Prostate gland (tissue), 2 donors: ENCODE results near the gene PDZD4.

Experiments used
- POLR2A ChIP-seq: fragments of 450-650 bp; IDR thresholded peaks from one replicate; pipeline ENCODE4 v1.6.1; 2016; ENCODE audit warnings: antibody characterized with exemption, mild to moderate bottlenecking
- POLR2AphosphoS5 ChIP-seq: sonication (generic); formaldehyde crosslinking; IDR thresholded peaks from one replicate; pipeline ENCODE4 v1.6.1; 2017; ENCODE audit warnings: antibody characterized with exemption
- TF ChIP-seq, protein P1 (sequence below), 4 experiments: fragments of 200-600 bp in 2 of 4; fragments of 450-650 bp in 2 of 4; sonication (generic) in 2 of 4; IDR thresholded peaks; 1 replicate in 3 of 4; 2 replicates in 1 of 4; pipeline ENCODE4 v1.5.1; 2016 to 2019; ENCODE audit warnings: antibody characterized with exemption in 4 of 4, mild to moderate bottlenecking in 2 of 4, moderate library complexity in 2 of 4

DNA sequence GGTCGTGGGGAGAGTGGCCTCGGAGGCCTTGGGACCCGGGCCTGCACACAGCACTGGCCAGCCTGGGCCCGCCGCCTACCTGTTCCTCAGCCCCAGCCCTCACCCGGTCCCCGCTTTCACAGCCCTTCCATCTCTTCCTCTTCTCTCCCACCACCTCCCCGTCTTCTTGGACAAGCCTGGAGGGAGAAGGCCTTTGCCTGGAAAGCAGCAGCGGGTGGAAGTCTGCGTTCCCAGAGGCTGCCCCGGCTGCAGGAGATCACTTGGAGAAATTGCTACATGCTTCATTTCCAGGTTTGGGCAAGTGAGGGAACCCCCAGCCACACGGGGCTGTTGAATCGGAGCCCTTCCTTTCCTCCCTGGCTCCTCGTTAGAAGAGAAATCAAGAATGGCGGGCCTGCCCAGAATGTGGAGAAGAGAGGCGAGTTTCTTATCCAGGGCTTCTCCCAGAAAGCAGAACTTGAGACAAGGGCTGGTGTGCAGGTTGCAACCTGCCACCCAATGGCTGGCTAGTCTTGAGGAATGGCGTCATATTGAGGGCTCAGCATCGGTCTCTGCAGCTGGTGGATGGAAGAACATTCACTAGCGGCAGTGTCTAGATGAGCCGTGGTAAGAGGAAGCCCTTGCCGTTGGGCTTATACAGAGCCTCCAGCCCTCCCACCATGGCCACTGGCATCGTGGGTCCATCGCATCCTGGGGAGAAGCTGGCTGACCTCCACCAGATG, 1.2 kb upstream of the PDZD4 start:
- TF ChIP-seq, protein P1, sequence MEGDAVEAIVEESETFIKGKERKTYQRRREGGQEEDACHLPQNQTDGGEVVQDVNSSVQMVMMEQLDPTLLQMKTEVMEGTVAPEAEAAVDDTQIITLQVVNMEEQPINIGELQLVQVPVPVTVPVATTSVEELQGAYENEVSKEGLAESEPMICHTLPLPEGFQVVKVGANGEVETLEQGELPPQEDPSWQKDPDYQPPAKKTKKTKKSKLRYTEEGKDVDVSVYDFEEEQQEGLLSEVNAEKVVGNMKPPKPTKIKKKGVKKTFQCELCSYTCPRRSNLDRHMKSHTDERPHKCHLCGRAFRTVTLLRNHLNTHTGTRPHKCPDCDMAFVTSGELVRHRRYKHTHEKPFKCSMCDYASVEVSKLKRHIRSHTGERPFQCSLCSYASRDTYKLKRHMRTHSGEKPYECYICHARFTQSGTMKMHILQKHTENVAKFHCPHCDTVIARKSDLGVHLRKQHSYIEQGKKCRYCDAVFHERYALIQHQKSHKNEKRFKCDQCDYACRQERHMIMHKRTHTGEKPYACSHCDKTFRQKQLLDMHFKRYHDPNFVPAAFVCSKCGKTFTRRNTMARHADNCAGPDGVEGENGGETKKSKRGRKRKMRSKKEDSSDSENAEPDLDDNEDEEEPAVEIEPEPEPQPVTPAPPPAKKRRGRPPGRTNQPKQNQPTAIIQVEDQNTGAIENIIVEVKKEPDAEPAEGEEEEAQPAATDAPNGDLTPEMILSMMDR (IDR thresholded peaks at IDR 0.05), result no peak
- TF ChIP-seq POLR2AphosphoS5, result no peak
- no peak for TF ChIP-seq POLR2A
